IPS DF 6.9 (cell line): Measurements from ENCODE around the gene ARHGEF40.
"Not testable (repeated sequence)": the region's sequence is repeated elsewhere in the genome, so short reads cannot be mapped to it uniquely, and the experiment has no call there.

Experiments used
- DNase-seq: peaks from one replicate; pipeline ENCODE4 v3.0.0-alpha.2; 2013; ENCODE audit warnings: low read depth, low spot score
- H3K27ac ChIP-seq: one replicate; pipeline ENCODE4 v1.5.1; 2013; ENCODE audit warnings: low read length, control low read depth
- H3K27me3 ChIP-seq: 2 replicates; pipeline ENCODE4 v1.6.1; 2013; ENCODE audit warnings: mild to moderate bottlenecking, low read length; ENCODE audit not compliant: control insufficient read depth, insufficient read depth
- H3K36me3 ChIP-seq: 2 replicates; pipeline ENCODE4 v1.6.1; 2013; ENCODE audit warnings: low read length; ENCODE audit not compliant: control insufficient read depth, insufficient read depth
- H3K4me1 ChIP-seq: 2 replicates; pipeline ENCODE4 v1.6.1; 2013; ENCODE audit warnings: low read length; ENCODE audit not compliant: control insufficient read depth, insufficient read depth
- H3K4me3 ChIP-seq: 2 replicates; pipeline ENCODE4 v1.5.1; 2013; ENCODE audit warnings: mild to moderate bottlenecking, low read length
- H3K9me3 ChIP-seq: 2 replicates; pipeline ENCODE4 v1.6.1; 2013; ENCODE audit warnings: low read length, inconsistent platforms; ENCODE audit not compliant: control insufficient read depth, insufficient read depth
- WGBS: extraction: QIAGEN DNeasy Blood & Tissue Kit; methylation state at CpG from one replicate; pipeline ENCODE4 v1.1.7; 2013; ENCODE audit warnings: mixed read lengths, missing lambda C conversion rate; ENCODE audit not compliant: insufficient read length, insufficient coverage; 5-methylcytosine and 5-hydroxymethylcytosine counted together

Gene ARHGEF40

DNA sequence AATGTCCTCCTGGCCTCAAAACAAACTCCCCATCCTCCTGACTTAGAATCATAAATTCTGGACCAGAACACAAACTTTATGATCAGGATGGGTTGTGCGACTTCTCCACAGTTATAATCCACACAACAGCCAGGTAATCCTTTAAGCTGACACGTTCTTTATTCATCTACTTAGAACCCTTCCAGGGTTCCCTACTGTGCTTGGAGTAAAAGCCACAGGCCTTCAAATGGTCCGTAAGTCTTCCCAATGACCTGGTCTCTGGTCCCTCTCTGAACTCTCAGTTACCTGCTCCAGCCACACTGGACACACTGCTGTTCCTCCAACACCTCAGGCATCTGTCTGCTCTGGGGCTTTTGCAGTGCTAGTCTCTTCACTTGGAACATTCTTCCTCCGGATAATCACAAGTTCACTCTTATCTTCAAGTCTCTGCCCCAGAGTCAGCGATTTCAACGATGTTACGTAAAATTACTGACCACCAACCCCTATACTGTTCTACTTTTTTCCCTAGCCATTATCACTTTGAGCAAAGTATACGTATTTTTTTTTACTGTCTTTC lies 29.7 kb upstream of the ARHGEF40 start:
- Histone ChIP-seq H3K36me3 (no peaks in the 10 kb centered on the region), H3K27ac (no peak overlapping the region), H3K4me3 (no peak overlapping the region), H3K9me3 (no peaks in the 10 kb centered on the region), H3K4me1 (peaks cover 2% of the 10 kb centered on the region; the same call in 1 of the 2 replicates), H3K27me3 (no peaks in the 10 kb centered on the region)
- no CpG with 5 or more reads among the region's 8 CpGs for WGBS
- no peak for DNase-seq

DNA sequence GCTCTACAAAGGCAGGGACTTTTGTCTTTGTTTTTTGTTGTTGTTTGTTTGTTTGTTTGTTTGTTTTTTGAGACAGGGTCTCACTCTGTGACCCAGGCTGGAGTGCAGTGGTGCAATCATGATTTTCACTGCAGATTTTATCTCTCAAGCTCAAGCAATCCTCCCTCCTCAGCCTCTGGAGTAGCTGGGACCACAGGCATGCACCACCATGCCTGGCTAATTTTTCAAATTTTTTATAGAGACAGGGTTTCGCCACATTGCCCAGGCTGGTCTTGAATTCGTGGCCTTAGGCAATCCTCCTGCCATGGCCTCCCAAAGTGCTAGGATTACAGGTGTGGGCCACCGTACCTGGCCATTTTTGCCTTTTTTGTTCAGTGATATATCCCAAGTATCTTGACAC lies 29.2 kb upstream of the ARHGEF40 start:
- not testable (repeated sequence) for DNase-seq, H3K27ac ChIP-seq, H3K9me3 ChIP-seq, H3K27me3 ChIP-seq, H3K4me3 ChIP-seq, H3K36me3 ChIP-seq, H3K4me1 ChIP-seq
- WGBS, result no CpG with 5 or more reads among the region's 3 CpGs

DNA sequence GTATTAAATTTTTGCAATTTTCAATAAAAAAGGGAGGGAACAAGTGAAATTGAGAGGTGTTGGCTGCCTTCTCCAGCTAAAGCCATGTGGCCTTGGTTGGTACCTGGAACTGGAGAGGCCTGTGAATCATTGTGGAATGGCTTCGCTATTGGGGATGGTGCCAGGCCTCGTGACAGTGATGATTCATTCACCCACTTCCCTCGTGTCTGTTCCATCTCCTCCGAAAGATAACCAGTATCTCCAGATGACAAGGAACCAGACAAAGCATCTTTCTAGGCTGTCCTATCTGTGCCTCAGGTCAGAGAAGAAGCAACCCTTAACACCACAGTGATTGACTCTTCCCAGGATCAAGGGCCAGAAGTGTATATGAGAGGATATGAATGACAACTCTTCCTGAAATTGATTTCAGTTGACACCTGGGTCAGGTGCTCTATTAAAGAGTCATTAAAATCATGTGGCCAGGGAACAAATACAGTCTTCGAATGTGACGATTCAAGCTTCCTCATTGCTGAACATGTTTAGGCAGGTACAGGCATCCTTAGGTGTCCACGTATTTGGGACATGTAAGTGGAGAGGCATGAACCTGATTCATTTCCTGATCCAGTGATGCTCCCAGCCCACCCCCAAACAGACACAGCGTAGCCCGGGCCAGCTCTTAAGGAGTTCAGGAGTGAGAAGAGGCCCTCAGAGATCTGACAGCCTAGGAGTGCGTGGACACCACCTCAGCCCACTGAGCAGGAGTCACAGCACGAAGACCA lies 28.2 kb upstream of the ARHGEF40 start, which contains the start of gene RNASE7:
Gene RNASE7 (plus strand): TSS at position 687 of the 758 bp plus-strand sequence. CDS start 631 bp downstream, outside the sequence.
- Histone ChIP-seq H3K4me3 (no peak within 1 kb of the TSS), H3K27ac (no peak within 1 kb of the TSS), H3K27me3 (no peaks in the 10 kb centered on the region), H3K36me3 (no peaks in the 10 kb centered on the region), H3K9me3 (no peaks in the 10 kb centered on the region), H3K4me1 (peaks cover 2% of the 10 kb centered on the region; the same call in 1 of the 2 replicates)
- DNase-seq, result no peak
- WGBS, result no CpG with 5 or more reads among the region's 11 CpGs

DNA sequence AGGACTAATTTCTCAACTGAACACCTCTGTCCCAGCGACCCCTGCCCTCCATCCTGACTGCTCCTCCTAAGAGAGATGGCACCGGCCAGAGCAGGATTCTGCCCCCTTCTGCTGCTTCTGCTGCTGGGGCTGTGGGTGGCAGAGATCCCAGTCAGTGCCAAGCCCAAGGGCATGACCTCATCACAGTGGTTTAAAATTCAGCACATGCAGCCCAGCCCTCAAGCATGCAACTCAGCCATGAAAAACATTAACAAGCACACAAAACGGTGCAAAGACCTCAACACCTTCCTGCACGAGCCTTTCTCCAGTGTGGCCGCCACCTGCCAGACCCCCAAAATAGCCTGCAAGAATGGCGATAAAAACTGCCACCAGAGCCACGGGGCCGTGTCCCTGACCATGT lies 27.2 kb upstream of the ARHGEF40 start:
- no peak for DNase-seq
- Histone ChIP-seq H3K4me3 (no peak overlapping the region), H3K9me3 (no peaks in the 10 kb centered on the region), H3K27ac (no peak overlapping the region), H3K27me3 (no peaks in the 10 kb centered on the region), H3K4me1 (peaks cover 2% of the 10 kb centered on the region; the same call in 1 of the 2 replicates), H3K36me3 (no peaks in the 10 kb centered on the region)
- no CpG with 5 or more reads among the region's 8 CpGs for WGBS

DNA sequence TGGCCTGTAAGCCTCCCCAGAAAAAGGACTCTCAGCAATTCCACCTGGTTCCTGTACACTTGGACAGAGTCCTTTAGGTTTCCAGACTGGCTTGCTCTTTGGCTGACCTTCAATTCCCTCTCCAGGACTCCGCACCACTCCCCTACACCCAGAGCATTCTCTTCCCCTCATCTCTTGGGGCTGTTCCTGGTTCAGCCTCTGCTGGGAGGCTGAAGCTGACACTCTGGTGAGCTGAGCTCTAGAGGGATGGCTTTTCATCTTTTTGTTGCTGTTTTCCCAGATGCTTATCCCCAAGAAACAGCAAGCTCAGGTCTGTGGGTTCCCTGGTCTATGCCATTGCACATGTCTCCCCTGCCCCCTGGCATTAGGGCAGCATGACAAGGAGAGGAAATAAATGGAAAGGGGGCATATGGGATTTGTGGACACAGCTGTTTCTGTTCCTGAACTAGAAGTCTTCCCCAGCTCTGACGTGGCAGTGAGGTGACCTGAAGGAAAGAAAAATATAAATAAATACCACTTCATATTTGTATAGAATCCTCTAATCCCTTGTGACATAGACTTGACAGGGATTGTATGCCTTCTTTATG lies 26.6 kb upstream of the ARHGEF40 start:
- Histone ChIP-seq H3K4me1 (peaks cover 2% of the 10 kb centered on the region; the same call in 1 of the 2 replicates), H3K4me3 (no peak overlapping the region), H3K9me3 (no peaks in the 10 kb centered on the region), H3K27ac (no peak overlapping the region), H3K36me3 (no peaks in the 10 kb centered on the region), H3K27me3 (no peaks in the 10 kb centered on the region)
- DNase-seq, result no peak
- no CpG with 5 or more reads among the region's 2 CpGs for WGBS

DNA sequence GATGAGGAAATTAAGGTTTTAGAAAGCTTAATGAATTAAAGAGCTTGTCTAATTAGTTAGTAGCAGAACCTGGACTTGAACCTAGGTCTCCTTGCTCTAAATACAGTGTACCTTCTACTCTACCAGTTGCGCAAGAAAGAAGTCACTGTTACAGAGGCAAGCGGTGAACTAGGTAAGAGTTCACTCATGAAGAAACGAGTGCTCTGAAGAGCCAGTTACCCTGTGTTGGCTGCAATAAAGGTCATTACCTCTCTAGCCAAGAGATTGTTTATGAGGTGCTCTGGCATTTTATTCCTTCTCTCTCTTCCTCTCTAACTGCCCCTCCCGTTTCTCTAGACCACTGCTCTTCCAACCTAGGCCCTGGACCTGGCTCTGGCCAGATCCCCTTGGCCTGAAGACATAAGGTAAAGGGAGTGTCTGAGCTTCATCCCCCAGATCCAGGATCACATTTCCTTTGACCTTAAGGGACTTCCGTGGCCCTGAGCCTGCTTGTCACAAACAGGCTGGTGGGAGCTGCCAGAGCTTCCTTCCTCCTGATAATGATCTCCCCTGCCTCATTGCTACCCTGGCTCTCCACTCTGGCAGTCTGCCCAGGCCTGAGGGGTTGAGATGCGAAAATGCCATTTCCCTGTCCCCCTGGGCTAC lies 26.0 kb upstream of the ARHGEF40 start:
- H3K27ac ChIP-seq, result no peak overlapping the region
- H3K4me1 ChIP-seq, result peaks cover 1% of the 10 kb centered on the region; the same call in 1 of the 2 replicates
- no peak for DNase-seq
- H3K9me3 ChIP-seq, result no peaks in the 10 kb centered on the region
- no peaks in the 10 kb centered on the region for H3K27me3 ChIP-seq
- no peak overlapping the region for H3K4me3 ChIP-seq
- WGBS, result no CpG with 5 or more reads among the region's 6 CpGs
- H3K36me3 ChIP-seq, result no peaks in the 10 kb centered on the region

DNA sequence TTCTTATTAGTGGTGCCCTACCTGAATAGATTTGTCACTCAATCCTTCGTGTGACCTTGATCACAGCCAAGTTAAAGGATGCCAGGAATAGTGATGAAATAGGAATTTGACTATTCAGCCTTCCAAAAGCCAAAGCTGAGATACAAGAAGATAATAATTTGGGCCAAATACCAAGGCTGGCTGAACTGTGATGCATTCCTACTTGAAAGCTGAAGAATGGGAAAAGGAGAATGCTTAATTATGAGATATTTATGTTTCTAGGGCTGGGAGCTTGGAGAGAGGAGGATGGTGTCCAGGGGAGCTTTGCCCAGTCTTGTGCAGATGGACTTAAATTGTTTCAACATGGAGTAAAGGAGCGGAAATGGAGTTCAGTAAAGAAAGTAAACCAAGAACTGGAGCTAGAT lies 22.7 kb upstream of the ARHGEF40 start:
- Histone ChIP-seq H3K4me3 (no peak overlapping the region), H3K4me1 (no peaks in the 10 kb centered on the region), H3K9me3 (no peaks in the 10 kb centered on the region), H3K36me3 (no peaks in the 10 kb centered on the region), H3K27ac (no peak overlapping the region), H3K27me3 (no peaks in the 10 kb centered on the region)
- no peak for DNase-seq
- WGBS, result no CpG with 5 or more reads among the region's 2 CpGs

DNA sequence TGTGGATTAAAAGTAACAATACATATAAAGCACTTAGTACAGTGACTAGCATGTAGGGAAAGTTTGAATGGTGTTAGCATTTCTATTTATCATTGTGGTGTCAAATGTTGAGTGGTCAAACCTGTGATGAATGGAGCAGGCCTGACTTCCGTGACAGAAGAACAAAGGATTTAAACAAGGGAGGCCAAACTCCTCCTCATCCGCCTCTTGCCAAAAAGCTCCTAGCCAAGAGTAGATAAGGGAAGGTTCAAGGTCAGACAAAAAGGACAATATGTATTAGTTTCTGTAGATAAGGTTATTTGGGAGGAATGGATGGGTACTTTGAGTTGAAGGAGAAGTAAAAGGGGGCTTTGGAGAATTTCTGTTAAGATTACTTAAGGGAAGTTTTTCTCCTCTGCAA lies 21.5 kb upstream of the ARHGEF40 start:
- Histone ChIP-seq H3K27ac (no peak overlapping the region), H3K9me3 (no peaks in the 10 kb centered on the region), H3K27me3 (no peaks in the 10 kb centered on the region), H3K4me1 (no peaks in the 10 kb centered on the region), H3K36me3 (no peaks in the 10 kb centered on the region), H3K4me3 (no peak overlapping the region)
- WGBS, result no CpG with 5 or more reads among the region's 2 CpGs
- DNase-seq, result no peak

DNA sequence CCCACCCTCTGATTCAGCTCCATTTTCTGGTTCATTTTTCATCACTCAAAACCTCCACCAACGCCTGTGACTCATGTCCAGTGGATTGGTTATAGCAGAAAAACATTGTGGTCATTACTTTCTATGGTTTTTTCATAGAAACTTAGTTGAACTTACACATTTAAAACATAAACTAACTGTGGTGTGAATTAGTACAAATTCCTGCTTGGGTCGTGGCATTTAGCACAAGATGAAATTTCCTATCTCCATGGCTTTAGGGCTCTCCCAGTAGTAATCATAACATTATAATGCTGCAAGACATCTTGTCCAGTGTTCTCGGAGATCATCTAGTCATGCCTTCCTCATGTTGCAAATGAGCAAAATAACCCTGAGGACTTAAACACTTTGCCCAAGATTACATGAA lies 20.8 kb upstream of the ARHGEF40 start:
- no peak for DNase-seq
- Histone ChIP-seq H3K4me1 (no peaks in the 10 kb centered on the region), H3K27ac (no peak overlapping the region), H3K4me3 (no peak overlapping the region), H3K36me3 (no peaks in the 10 kb centered on the region), H3K27me3 (no peaks in the 10 kb centered on the region), H3K9me3 (no peaks in the 10 kb centered on the region)
- no CpG with 5 or more reads among the region's 3 CpGs for WGBS

DNA sequence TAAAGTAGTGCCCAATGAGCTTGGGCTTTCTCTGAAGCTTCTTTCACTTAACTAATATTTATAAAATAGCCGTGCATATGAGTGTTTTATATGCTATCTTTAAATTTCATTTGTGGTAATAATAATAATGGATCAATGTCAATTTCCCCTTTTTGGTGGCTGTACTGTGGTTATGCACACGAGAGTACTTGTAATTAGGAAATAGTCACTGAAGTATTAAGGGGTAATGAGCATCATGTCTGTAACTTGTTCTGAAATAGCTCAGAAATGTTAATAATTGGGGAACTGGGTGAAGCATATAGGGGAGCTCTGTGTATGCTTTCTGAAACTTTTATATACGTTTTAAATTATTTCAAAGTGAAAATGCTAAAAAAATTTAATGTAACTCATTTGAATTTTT lies 19.5 kb upstream of the ARHGEF40 start:
- no peak overlapping the region for H3K4me3 ChIP-seq
- H3K4me1 ChIP-seq, result no peaks in the 10 kb centered on the region
- no peak overlapping the region for H3K27ac ChIP-seq
- DNase-seq, result no peak
- WGBS, result no CpG with 5 or more reads among the region's 3 CpGs
- no peaks in the 10 kb centered on the region for H3K36me3 ChIP-seq
- no peaks in the 10 kb centered on the region for H3K9me3 ChIP-seq
- no peaks in the 10 kb centered on the region for H3K27me3 ChIP-seq
